PC-3 (cell line): ENCODE data around the gene DUOX1. TPM values are rescaled to one million over a fixed set of nuclear protein-coding genes. Genes with fewer than 3 reads are reported as not detected.

ENCODE experiments used
- ATAC-seq: fragments of 200-7000 bp; cut with Tn5 transposase; 2 replicates; pipeline ENCODE4 v1.9.1; 2020; ENCODE audit warnings: mild to moderate bottlenecking, moderate library complexity
- BruUV-seq: library from RNA; stranded (reverse); fragments of 400-500 nt; replicated peaks from 2 replicates; lab custom pipeline; 2021; lab: Mats Ljungman, UMichigan
- CTCF ChIA-PET: fragments of 300-600 bp; sonication (Branson Sonifier 250); formaldehyde crosslinking; loops from one replicate; lab custom pipeline; 2022; ENCODE audit warnings: antibody characterized with exemption; lab: Charles Lee
- POLR2A ChIA-PET: fragments of 300-600 bp; sonication (Branson Sonifier 250); formaldehyde crosslinking; loops from one replicate; lab custom pipeline; 2022; ENCODE audit warnings: antibody characterized with exemption; ENCODE audit not compliant: unreplicated experiment; lab: Charles Lee
- DNase-seq: peaks from one replicate; pipeline ENCODE4 v3.0.0-alpha.2; 2015
- H2AFZ ChIP-seq: fragments of 300-600 bp; sonication (generic); 2 replicates; pipeline ENCODE4 v1.6.0; 2016; ENCODE audit warnings: antibody characterized with exemption, low read length
- H3F3A ChIP-seq: fragments of 300-600 bp; sonication (generic); one replicate; pipeline ENCODE4 v1.6.0; 2017; ENCODE audit warnings: antibody characterized with exemption, low read length, control low read depth, mild to moderate bottlenecking; ENCODE audit not compliant: unreplicated experiment
- H3K27ac ChIP-seq: fragments of 300-600 bp; sonication (generic); 2 replicates; pipeline ENCODE4 v1.5.1; 2016; ENCODE audit warnings: mild to moderate bottlenecking, low read length
- H3K27me3 ChIP-seq: fragments of 300-600 bp; sonication (generic); 2 replicates; pipeline ENCODE4 v1.6.1; 2016; ENCODE audit warnings: low read length, mixed read lengths
- H3K36me3 ChIP-seq: fragments of 300-600 bp; sonication (generic); 2 replicates; pipeline ENCODE4 v1.6.1; 2016; ENCODE audit warnings: low read depth, mixed run types, low read length, mixed read lengths
- H3K4me1 ChIP-seq: fragments of 300-600 bp; sonication (generic); 2 replicates; pipeline ENCODE4 v1.5.1; 2016; ENCODE audit warnings: low read length; ENCODE audit not compliant: insufficient read depth
- H3K4me2 ChIP-seq: fragments of 300-600 bp; sonication (generic); 2 replicates; pipeline ENCODE4 v1.6.0; 2016; ENCODE audit warnings: low read length
- H3K4me3 ChIP-seq: fragments of 300-600 bp; sonication (generic); 2 replicates; pipeline ENCODE4 v1.5.1; 2016; ENCODE audit warnings: mild to moderate bottlenecking, low read length, mixed read lengths
- H3K79me2 ChIP-seq: fragments of 300-600 bp; sonication (generic); 2 replicates; pipeline ENCODE4 v1.6.1; 2017; ENCODE audit warnings: low read length, mixed read lengths
- H3K9ac ChIP-seq: fragments of 300-600 bp; sonication (generic); 2 replicates; pipeline ENCODE4 v1.6.0; 2016; ENCODE audit warnings: mild to moderate bottlenecking, low read length
- H3K9me2 ChIP-seq: fragments of 300-600 bp; sonication (generic); replicated peaks from 2 replicates; pipeline ENCODE4 v1.6.1; 2016; ENCODE audit warnings: mixed run types, low read length, mixed read lengths
- H3K9me3 ChIP-seq: fragments of 300-600 bp; sonication (generic); 2 replicates; pipeline ENCODE4 v1.6.1; 2016; ENCODE audit warnings: low read length, mixed read lengths
- H4K20me1 ChIP-seq: fragments of 300-600 bp; sonication (generic); 2 replicates; pipeline ENCODE4 v1.6.1; 2016; ENCODE audit warnings: low read length, mixed read lengths
- CTCF ChIP-seq: fragments of 300-600 bp; sonication (generic); conservative IDR thresholded peaks from 2 replicates; pipeline ENCODE4 v1.5.1; 2017; ENCODE audit warnings: antibody characterized with exemption, low read depth, mild to moderate bottlenecking, low read length
- EZH2 ChIP-seq: fragments of 300-600 bp; sonication (generic); IDR thresholded peaks from one replicate; pipeline ENCODE4 v1.6.1; 2017; ENCODE audit warnings: antibody characterized with exemption, mild to moderate bottlenecking, low read length; ENCODE audit not compliant: unreplicated experiment
- EZH2phosphoT487 ChIP-seq: fragments of 300-600 bp; sonication (generic); IDR thresholded peaks from 2 replicates; pipeline ENCODE4 v1.6.1; 2018; ENCODE audit warnings: mild to moderate bottlenecking, antibody characterized with exemption, low read length, borderline replicate concordance
- intact Hi-C: fragments of 100-400 bp; cut with micrococcal nuclease; formaldehyde crosslinking; loops from 2 replicates; pipeline ENCODE4 v1.9.0; 2023
- total RNA-seq: library from RNA; depleted of rRNA; stranded (reverse); fragments of >200 nt; gene quantifications from 2 replicates; pipeline ENCODE4 v1.2.3, GENCODE V29; 2014

The DUOX1 gene
- total RNA-seq, 1 experiment from 2014 or later = not detected

GRCh38 chr15:45118996-45119395, 10.8 kb upstream of the DUOX1 start:
- Histone ChIP-seq H3K27me3 (peaks cover 2% of the 10 kb centered on the region), H3K4me1 (peaks cover 17% of the 10 kb centered on the region), H3K9me3 (no peaks in the 10 kb centered on the region), H3K79me2 (no peaks in the 10 kb centered on the region), H3K27ac (no peak overlapping the region), H3K36me3 (no peaks in the 10 kb centered on the region), H4K20me1 (no peaks in the 10 kb centered on the region), H3F3A (no peaks in the 10 kb centered on the region), H3K9me2 (no peaks in the 10 kb centered on the region), H2AFZ (no peak overlapping the region), H3K9ac (no peak overlapping the region), H3K4me2 (no peak overlapping the region), H3K4me3 (no peak overlapping the region)
- TF ChIP-seq EZH2phosphoT487 (no peak), CTCF (no peak), EZH2 (no peak)
- no TSS peak for BruUV-seq
- ChIA-PET CTCF (interaction anchor here (1.3 to 1.6 kb wide), 3 partner anchors 8 to 266 kb away, joined by 4 to 25 read pairs (median 5); no protein-coding TSS in a partner anchor), POLR2A (no interaction called here)
- intact Hi-C loops = no loop called here
- DNase-seq (no peak), ATAC-seq (no peak)

GRCh38 chr15:45120081-45120972, 9.5 kb upstream of the DUOX1 start:
- POLR2A ChIA-PET = no interaction called here
- no peaks in the 10 kb centered on the region for H3K36me3 ChIP-seq
- H3K9me3 ChIP-seq = no peaks in the 10 kb centered on the region
- H3K4me2 ChIP-seq = no peak overlapping the region
- H3K79me2 ChIP-seq = no peaks in the 10 kb centered on the region
- no peak overlapping the region for H3K4me3 ChIP-seq
- no peak overlapping the region for H2AFZ ChIP-seq
- H3K27ac ChIP-seq = no peak overlapping the region
- H3K9me2 ChIP-seq = no peaks in the 10 kb centered on the region
- no peak for DNase-seq
- intact Hi-C loops = loop anchor here (10.0 kb wide), 2 partner anchors 84 to 156 kb away; no protein-coding TSS in a partner anchor
- no peak overlapping the region for H3K9ac ChIP-seq
- H3K4me1 ChIP-seq = peaks cover 17% of the 10 kb centered on the region
- no peaks in the 10 kb centered on the region for H3K27me3 ChIP-seq
- TF ChIP-seq EZH2 (no peak), EZH2phosphoT487 (no peak), CTCF (no peak)
- H4K20me1 ChIP-seq = no peaks in the 10 kb centered on the region
- CTCF ChIA-PET = no interaction called here
- BruUV-seq = no TSS peak
- H3F3A ChIP-seq = no peaks in the 10 kb centered on the region
- no peak for ATAC-seq

- TF ChIP-seq EZH2phosphoT487 (no peak), CTCF (no peak), EZH2 (no peak)
- DNase-seq (no peak), ATAC-seq (no peak)
Observed at GRCh38 chr15:45121020-45121419, 8.8 kb upstream of the DUOX1 start.

More at GRCh38 chr15:45121020-45121419, 8.8 kb upstream of the DUOX1 start:
- Histone ChIP-seq H3K4me3 (no peak overlapping the region), H3K9me3 (no peaks in the 10 kb centered on the region), H3K36me3 (no peaks in the 10 kb centered on the region), H3K79me2 (no peaks in the 10 kb centered on the region), H3K4me1 (peaks cover 17% of the 10 kb centered on the region), H3K27ac (no peak overlapping the region), H3K9me2 (no peaks in the 10 kb centered on the region), H2AFZ (no peak overlapping the region), H3K9ac (no peak overlapping the region), H3F3A (no peaks in the 10 kb centered on the region), H3K27me3 (no peaks in the 10 kb centered on the region), H3K4me2 (no peak overlapping the region), H4K20me1 (no peaks in the 10 kb centered on the region)
- no TSS peak for BruUV-seq
- intact Hi-C loops = loop anchor here (10.0 kb wide), 2 partner anchors 84 to 156 kb away; no protein-coding TSS in a partner anchor
- ChIA-PET POLR2A (no interaction called here), CTCF (no interaction called here)
